Gastrocnemius medialis (tissue), 4 donors: ENCODE measurements around the gene ENSA.
"Not testable (repeated sequence)": the region's sequence is repeated elsewhere in the genome, so short reads cannot be mapped to it uniquely, and the experiment has no call there.

Source experiments
- CTCF ChIP-seq, 5 experiments: fragments of 450-650 bp in 3 of 5; fragments of 200-600 bp in 2 of 5; sonication (generic) in 2 of 5; IDR thresholded peaks in 4 of 5; conservative IDR thresholded peaks in 1 of 5; 1 replicate in 4 of 5; 2 replicates in 1 of 5; pipeline ENCODE4 v1.5.1; 2016 to 2019; ENCODE audit warnings: antibody characterized with exemption in 5 of 5, mild to moderate bottlenecking in 3 of 5, moderate library complexity in 3 of 5
- POLR2A ChIP-seq, 2 donors: fragments of 450-650 bp; IDR thresholded peaks; one replicate each; pipeline ENCODE4 v1.6.1; 2017; ENCODE audit warnings: antibody characterized with exemption in 2 of 2, mild to moderate bottlenecking in 2 of 2, moderate library complexity in 2 of 2

- not testable (repeated sequence) for TF ChIP-seq CTCF (IDR thresholded peaks at IDR 0.05 in 4 of 5, conservative IDR thresholded peaks at IDR 0.05 in 1 of 5); POLR2A (IDR thresholded peaks at IDR 0.05)
Measured at GRCh38 chr1:150657064-150657463, 27.7 kb upstream of the ENSA start.
